SKM-1 treated with dmso at 0.1 percent for 144 hours (cell line): Measurements from ENCODE around the gene ZNF22.

ENCODE experiments used
- DNase-seq: peaks from one replicate; lab custom pipeline; 2025; ENCODE audit not compliant: unreplicated experiment; lab: John Stamatoyannopoulos, UW

Gene ZNF22

GRCh38 chr10:44989597-44990301 is 11.0 kb upstream of the ZNF22 start:
- DNase-seq: no peak

- no peak for DNase-seq
Measured at GRCh38 chr10:44990302-44990655, 10.4 kb upstream of the ZNF22 start.

- DNase-seq: no peak
Measured at GRCh38 chr10:44990965-44991364, 9.8 kb upstream of the ZNF22 start.

- no peak for DNase-seq
Measured at GRCh38 chr10:44991571-44991970, 9.2 kb upstream of the ZNF22 start.

GRCh38 chr10:44992070-44992731 is 8.5 kb upstream of the ZNF22 start:
- no peak for DNase-seq

- DNase-seq: no peak
Measured at GRCh38 chr10:44992732-44993225, 7.9 kb upstream of the ZNF22 start.

GRCh38 chr10:44993226-44993921 is 7.3 kb upstream of the ZNF22 start:
- DNase-seq: no peak

- DNase-seq: no peak
Measured at GRCh38 chr10:44993922-44994751, 6.6 kb upstream of the ZNF22 start.

- no peak for DNase-seq
Measured at GRCh38 chr10:44994752-44995530, 5.8 kb upstream of the ZNF22 start.

- no peak for DNase-seq
Measured at GRCh38 chr10:44995581-44995913, 5.2 kb upstream of the ZNF22 start.

GRCh38 chr10:44995914-44996669 is 4.6 kb upstream of the ZNF22 start:
- no peak for DNase-seq

GRCh38 chr10:44997105-44997748 is 3.5 kb upstream of the ZNF22 start:
- no peak for DNase-seq

- no peak for DNase-seq
Measured at GRCh38 chr10:44998146-44998631, 2.5 kb upstream of the ZNF22 start.

- DNase-seq: no peak
Measured at GRCh38 chr10:45000138-45000751, 478 bp upstream of the ZNF22 start.

- peak; percentile 35 for DNase-seq
Measured at GRCh38 chr10:45001381-45002148, 842 bp downstream of the ZNF22 start.

- DNase-seq: no peak
Measured at GRCh38 chr10:45003432-45004000, 2.8 kb downstream of the ZNF22 start.

GRCh38 chr10:45004661-45005060 is 3.9 kb downstream of the ZNF22 start:
- no peak for DNase-seq

- DNase-seq: no peak
Measured at GRCh38 chr10:45005284-45005683, 4.6 kb downstream of the ZNF22 start.
